ENCODE data around the gene ZFYVE26.

ZFYVE26 gene

GRCh38 chr14:67815573-67816225, 691 bp downstream of the ZFYVE26 start:
- no peak for DNase-seq (ENCODE audit: low read depth in 2 of 2)

GRCh38 chr14:67814821-67815220, 1.6 kb downstream of the ZFYVE26 start:
- no peak for DNase-seq (ENCODE audit: low read depth in 2 of 2)

- no peak for DNase-seq (ENCODE audit: low read depth in 2 of 2)
These were observed 10.1 kb downstream of the ZFYVE26 start for GRCh38 chr14:67806246-67806645.

- DNase-seq (ENCODE audit: low read depth in 2 of 2): no peak
These were observed 15.6 kb downstream of the ZFYVE26 start for GRCh38 chr14:67800743-67801142.

- no peak for DNase-seq (ENCODE audit: low read depth in 2 of 2)
These were observed 17.7 kb downstream of the ZFYVE26 start for GRCh38 chr14:67798731-67799130.

- no peak for DNase-seq (ENCODE audit: low read depth in 2 of 2)
These were observed 28.7 kb downstream of the ZFYVE26 start for GRCh38 chr14:67787673-67788072.

- no peak for DNase-seq (ENCODE audit: low read depth in 2 of 2)
These were observed 30.9 kb downstream of the ZFYVE26 start for GRCh38 chr14:67785270-67786109.

- DNase-seq (ENCODE audit: low read depth in 2 of 2): no peak
These were observed 32.1 kb downstream of the ZFYVE26 start for GRCh38 chr14:67784244-67784823.

- DNase-seq (ENCODE audit: low read depth in 2 of 2): no peak
These were observed 34.3 kb downstream of the ZFYVE26 start for GRCh38 chr14:67782090-67782489.

GRCh38 chr14:67778792-67779191, 37.6 kb downstream of the ZFYVE26 start:
- DNase-seq (ENCODE audit: low read depth in 2 of 2): no peak

- no peak for DNase-seq (ENCODE audit: low read depth in 2 of 2)
These were observed 39.6 kb downstream of the ZFYVE26 start for GRCh38 chr14:67776653-67777322.

GRCh38 chr14:67773844-67774377, 42.5 kb downstream of the ZFYVE26 start:
- no peak for DNase-seq (ENCODE audit: low read depth in 2 of 2)

GRCh38 chr14:67768219-67768618, 48.2 kb downstream of the ZFYVE26 start:
- no peak for DNase-seq (ENCODE audit: low read depth in 2 of 2)

GRCh38 chr14:67766035-67766680, 50.2 kb downstream of the ZFYVE26 start:
- no peak for DNase-seq (ENCODE audit: low read depth in 2 of 2)

- DNase-seq (ENCODE audit: low read depth in 2 of 2): no peak
These were observed 51.1 kb downstream of the ZFYVE26 start for GRCh38 chr14:67765192-67765834.

GRCh38 chr14:67764496-67764895, 51.9 kb downstream of the ZFYVE26 start:
- DNase-seq (ENCODE audit: low read depth in 2 of 2): no peak

- no peak for DNase-seq (ENCODE audit: low read depth in 2 of 2)
These were observed 53.1 kb downstream of the ZFYVE26 start for GRCh38 chr14:67763158-67763822.

GRCh38 chr14:67762051-67762450, 54.3 kb downstream of the ZFYVE26 start:
- DNase-seq (ENCODE audit: low read depth in 2 of 2): no peak

GRCh38 chr14:67759916-67760315, 56.5 kb downstream of the ZFYVE26 start:
- no peak for DNase-seq (ENCODE audit: low read depth in 2 of 2)

GRCh38 chr14:67757175-67757574, 59.2 kb downstream of the ZFYVE26 start:
- DNase-seq (ENCODE audit: low read depth in 2 of 2): no peak
